ENCODE data around the gene KIN. TPM values are rescaled to one million over a fixed set of nuclear protein-coding genes. Genes with fewer than 3 reads are reported as not detected.
A peak's percentile ranks its signal among the peaks of the same experiment; 100 is the strongest.

The KIN gene
- total RNA-seq, 1 experiment from 2014 or later = 23.4 TPM

DNA sequence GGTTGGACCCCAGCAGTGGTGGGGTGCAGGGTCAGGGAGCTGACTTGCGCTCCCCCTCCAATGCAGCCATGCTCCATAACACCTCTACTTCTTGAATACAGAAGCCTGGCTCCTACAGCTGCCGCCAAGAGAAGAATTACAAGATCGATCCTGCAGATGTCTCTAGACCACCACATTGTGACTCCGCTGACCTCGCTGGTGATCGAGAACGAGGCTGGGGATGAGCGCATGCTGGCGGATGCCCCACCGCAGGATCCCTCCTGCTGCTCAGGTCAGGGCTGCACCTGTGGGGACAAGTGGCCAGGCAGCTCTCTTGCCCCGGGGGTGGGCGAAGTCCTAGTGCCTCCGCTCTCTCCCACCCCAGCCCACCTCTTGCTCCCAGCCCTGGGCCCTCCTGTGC is 53.0 kb downstream of the KIN start:
- no peak overlapping the region for H2AFZ ChIP-seq (ENCODE audit: low read length)
- no peak overlapping the region for H2BK15ac ChIP-seq (ENCODE audit: low read depth, low read length)
- no peaks in the 10 kb centered on the region for H3K4me1 ChIP-seq (ENCODE audit: insufficient read depth, low read length)
- Mint-ChIP-seq H3K36me3 (ENCODE audit: insufficient read depth in 1 of 3, low read depth in 3 of 3) (no peaks in the 10 kb centered on the region), H3K27me3 (ENCODE audit: low read depth) (peaks cover 2% of the 10 kb centered on the region; the same call in 1 of the 2 replicates), H3K4me1 (no peaks in the 10 kb centered on the region), H3K27ac (no peak overlapping the region; a peak in 1 of 7 replicates), H3K9me3 (no peaks in the 10 kb centered on the region; a peak in 1 of 5 replicates), H3K4me3 (no peak overlapping the region)
- H2AK5ac ChIP-seq (ENCODE audit: insufficient read length, low read length) = no peak overlapping the region
- H4K8ac ChIP-seq (replicated peaks; ENCODE audit: insufficient read length, low read depth, low read length) = no peak overlapping the region
- no peak overlapping the region for H3T11ph ChIP-seq (ENCODE audit: low read length)
- H2BK120ac ChIP-seq (ENCODE audit: low read depth, low read length, poor library complexity, severe bottlenecking) = no peak overlapping the region
- H4K91ac ChIP-seq (ENCODE audit: insufficient read length, low read depth, low read length) = no peak overlapping the region
- no peaks in the 10 kb centered on the region for H3K79me1 ChIP-seq (ENCODE audit: insufficient read depth, low read depth, low read length, poor library complexity, severe bottlenecking)
- H3K79me2 ChIP-seq (ENCODE audit: insufficient read depth, low read length) = no peaks in the 10 kb centered on the region
- no peak overlapping the region for H3K4ac ChIP-seq (ENCODE audit: low read depth, low read length)
- H3K23ac ChIP-seq (ENCODE audit: insufficient read length, low read depth, low read length) = no peak overlapping the region
- no peak overlapping the region for H2BK20ac ChIP-seq (ENCODE audit: low read depth, low read length, poor library complexity, severe bottlenecking)
- no peak overlapping the region for H2BK5ac ChIP-seq (ENCODE audit: insufficient read length, low read length)
- H3K27ac ChIP-seq (ENCODE audit: insufficient read length, low read depth, low read length) = no peak overlapping the region
- H4K5ac ChIP-seq (ENCODE audit: insufficient read length, low read depth, low read length) = no peak overlapping the region
- no peaks in the 10 kb centered on the region for H3K27me3 ChIP-seq (ENCODE audit: insufficient read depth, low read length)
- peak; percentile 42 for DNase-seq
- no peaks in the 10 kb centered on the region for H4K20me1 ChIP-seq (ENCODE audit: control insufficient read depth, insufficient read depth, insufficient read length)
- no peak overlapping the region for H3K56ac ChIP-seq (ENCODE audit: insufficient read length, low read depth, low read length)
- H3K23me2 ChIP-seq (ENCODE audit: insufficient read length, low read depth, low read length, poor library complexity, severe bottlenecking) = no peaks in the 10 kb centered on the region
- no CpG with 5 or more reads among the region's 13 CpGs for WGBS (ENCODE audit: extremely low coverage, insufficient read length, low lambda C conversion rate)
- H3K4me2 ChIP-seq (ENCODE audit: insufficient read depth, insufficient read length, low read length) = no peak overlapping the region
- no peaks in the 10 kb centered on the region for H3K9me3 ChIP-seq (ENCODE audit: control insufficient read depth, low read depth, low read length)
- H3K14ac ChIP-seq (ENCODE audit: insufficient read depth, low read length) = no peak overlapping the region; the same call in 1 of the 2 replicates
- H3K18ac ChIP-seq (ENCODE audit: insufficient read length, low read depth, low read length) = no peak overlapping the region
- TF ChIP-seq, protein P1, sequence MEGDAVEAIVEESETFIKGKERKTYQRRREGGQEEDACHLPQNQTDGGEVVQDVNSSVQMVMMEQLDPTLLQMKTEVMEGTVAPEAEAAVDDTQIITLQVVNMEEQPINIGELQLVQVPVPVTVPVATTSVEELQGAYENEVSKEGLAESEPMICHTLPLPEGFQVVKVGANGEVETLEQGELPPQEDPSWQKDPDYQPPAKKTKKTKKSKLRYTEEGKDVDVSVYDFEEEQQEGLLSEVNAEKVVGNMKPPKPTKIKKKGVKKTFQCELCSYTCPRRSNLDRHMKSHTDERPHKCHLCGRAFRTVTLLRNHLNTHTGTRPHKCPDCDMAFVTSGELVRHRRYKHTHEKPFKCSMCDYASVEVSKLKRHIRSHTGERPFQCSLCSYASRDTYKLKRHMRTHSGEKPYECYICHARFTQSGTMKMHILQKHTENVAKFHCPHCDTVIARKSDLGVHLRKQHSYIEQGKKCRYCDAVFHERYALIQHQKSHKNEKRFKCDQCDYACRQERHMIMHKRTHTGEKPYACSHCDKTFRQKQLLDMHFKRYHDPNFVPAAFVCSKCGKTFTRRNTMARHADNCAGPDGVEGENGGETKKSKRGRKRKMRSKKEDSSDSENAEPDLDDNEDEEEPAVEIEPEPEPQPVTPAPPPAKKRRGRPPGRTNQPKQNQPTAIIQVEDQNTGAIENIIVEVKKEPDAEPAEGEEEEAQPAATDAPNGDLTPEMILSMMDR (conservative IDR thresholded peaks at IDR 0.05) = peak; percentile 32; the same call in 1 of the 3 replicates
- H3K9ac ChIP-seq (ENCODE audit: extremely low read depth, insufficient read length, low read length) = no peak overlapping the region
- H2BK12ac ChIP-seq (ENCODE audit: insufficient read length, low read depth, low read length) = no peak overlapping the region
